B cell (primary cell): Measurements from ENCODE around the gene SYNRG. TPM values are rescaled to one million over a fixed set of nuclear protein-coding genes. Genes with fewer than 3 reads are reported as not detected.

ENCODE experiments used
- ATAC-seq: fragments of 200-7000 bp; cut with Tn5 transposase; one replicate; pipeline ENCODE4 v1.10.0; 2021; ENCODE audit warnings: low read depth, mild to moderate bottlenecking, moderate number of reproducible peaks, moderate library complexity
- CTCF ChIA-PET: fragments of 350-600 bp; sonication (Branson Sonifier 250); formaldehyde crosslinking; loops from one replicate; lab custom pipeline; 2021; ENCODE audit warnings: antibody characterized with exemption, inconsistent platforms; lab: Charles Lee
- POLR2A ChIA-PET: fragments of 350-600 bp; sonication (Branson Sonifier 250); formaldehyde crosslinking; loops from one replicate; lab custom pipeline; 2021; ENCODE audit warnings: antibody characterized with exemption; lab: Charles Lee
- DNase-seq: peaks from one replicate; pipeline ENCODE4 v3.0.0; 2013
- H2AFZ ChIP-seq: 2 replicates; pipeline ENCODE4 v1.6.1; 2012; ENCODE audit warnings: mild to moderate bottlenecking, low read depth, low read length; ENCODE audit not compliant: insufficient read depth, poor library complexity, severe bottlenecking
- H3K27ac ChIP-seq, 2 donors: 1 replicate in 1 of 2; 2 replicates in 1 of 2; pipeline ENCODE4 v1.5.1; 2012 to 2013; ENCODE audit warnings: low read length in 2 of 2, mild to moderate bottlenecking in 2 of 2, moderate library complexity in 1 of 2
- H3K27me3 ChIP-seq, 4 experiments: fragments of 200-600 bp in 1 of 4; sonication (generic) in 1 of 4; replicated peaks in 1 of 4; 1 replicate in 2 of 4; 2 replicates in 2 of 4; pipeline versions ENCODE4 v1.6.1 to v1.7.0; 2013 to 2016; ENCODE audit warnings: low read length in 3 of 4, mild to moderate bottlenecking in 2 of 4, mixed read lengths in 1 of 4, moderate library complexity in 1 of 4; ENCODE audit not compliant: insufficient read depth in 4 of 4, control insufficient read depth in 3 of 4; ENCODE audit errors: control extremely low read depth in 1 of 4
- H3K36me3 ChIP-seq, 2 experiments: replicated peaks in 1 of 2; 1 replicate in 1 of 2; 2 replicates in 1 of 2; pipeline versions ENCODE4 v1.6.1 to v1.7.1; 2013; ENCODE audit warnings: low read length in 1 of 2; ENCODE audit not compliant: insufficient read depth in 2 of 2, control insufficient read depth in 1 of 2; ENCODE audit errors: control extremely low read depth in 1 of 2, extremely low read depth in 1 of 2
- H3K4me1 ChIP-seq, 2 donors: fragments of 200-600 bp in 1 of 2; sonication (generic) in 1 of 2; 1 replicate in 1 of 2; 2 replicates in 1 of 2; pipeline versions ENCODE4 v1.5.1 to v1.6.1; 2013 to 2017; ENCODE audit warnings: low read length in 2 of 2; ENCODE audit not compliant: control insufficient read depth in 2 of 2, insufficient read depth in 2 of 2
- H3K4me2 ChIP-seq: replicated peaks from 2 replicates; pipeline ENCODE3; 2012; ENCODE audit warnings: mild to moderate bottlenecking, low read depth, low read length; ENCODE audit not compliant: poor library complexity, severe bottlenecking
- H3K4me3 ChIP-seq, 5 experiments: fragments of 200-600 bp in 1 of 5; sonication (generic) in 1 of 5; 1 replicate in 3 of 5; 2 replicates in 2 of 5; pipeline versions ENCODE4 v1.5.1 to v1.7.0; 2011 to 2016; ENCODE audit warnings: low read length in 4 of 5, mild to moderate bottlenecking in 4 of 5, low read depth in 2 of 5, control low read depth in 1 of 5, moderate library complexity in 1 of 5; ENCODE audit not compliant: insufficient read depth in 1 of 5; ENCODE audit errors: control extremely low read depth in 1 of 5, extremely low read depth in 1 of 5
- H3K79me2 ChIP-seq: fragments of 200-600 bp; sonication (generic); one replicate; pipeline ENCODE4 v1.6.0; 2016; ENCODE audit warnings: low read length; ENCODE audit not compliant: control insufficient read depth, insufficient read depth
- H3K9ac ChIP-seq: fragments of 200-600 bp; sonication (generic); 2 replicates; pipeline ENCODE4 v1.6.1; 2017; ENCODE audit warnings: mild to moderate bottlenecking, low read length, moderate library complexity
- H3K9me3 ChIP-seq, 3 donors: one replicate each; pipeline versions ENCODE4 v1.6.1 to v1.7.1; 2013; ENCODE audit warnings: low read length in 2 of 3; ENCODE audit not compliant: control insufficient read depth in 2 of 3, insufficient read depth in 1 of 3; ENCODE audit errors: control extremely low read depth in 1 of 3
- H4K20me1 ChIP-seq: 2 replicates; pipeline ENCODE4 v1.6.0; 2012; ENCODE audit warnings: mild to moderate bottlenecking, low read length; ENCODE audit not compliant: insufficient read depth, control insufficient read depth, poor library complexity, severe bottlenecking
- H3K27ac Mint-ChIP-seq: one replicate; pipeline ENCODE4 v1.8.0; 2021; ENCODE audit warnings: mixed read lengths
- H3K27me3 Mint-ChIP-seq: one replicate; pipeline ENCODE4 v1.8.0; 2021; ENCODE audit warnings: mixed read lengths
- H3K4me1 Mint-ChIP-seq: one replicate; pipeline ENCODE4 v1.8.0; 2021; ENCODE audit warnings: mixed read lengths
- H3K4me3 Mint-ChIP-seq: one replicate; pipeline ENCODE4 v1.8.0; 2021; ENCODE audit warnings: mixed read lengths
- H3K9me3 Mint-ChIP-seq: one replicate; pipeline ENCODE4 v1.8.0; 2022; ENCODE audit warnings: mixed read lengths; ENCODE audit not compliant: insufficient read depth
- CTCF ChIP-seq: fragments of 200-600 bp; IDR thresholded peaks from one replicate; pipeline ENCODE4 v1.8.0; 2022; ENCODE audit warnings: antibody characterized with exemption, mild to moderate bottlenecking
- EZH2 ChIP-seq: IDR thresholded peaks from 2 replicates; pipeline ENCODE4 v1.6.1; 2012; ENCODE audit warnings: borderline replicate concordance, low read depth, mild to moderate bottlenecking, moderate library complexity, low read length; ENCODE audit not compliant: insufficient read depth, poor library complexity, severe bottlenecking
- WGBS: methylation state at CpG from one replicate; pipeline ENCODE4 v1.1.5; 2013; ENCODE audit warnings: missing lambda C conversion rate; ENCODE audit not compliant: insufficient coverage; 5-methylcytosine and 5-hydroxymethylcytosine counted together
- intact Hi-C: fragments of 100-400 bp; cut with micrococcal nuclease; formaldehyde crosslinking; loops from one replicate; pipeline ENCODE4 v1.10.0; 2022
- polyA plus RNA-seq: library from polyadenylated mRNA; depleted of rRNA; stranded (reverse); fragments of >200 nt; gene quantifications from 2 replicates; pipeline ENCODE4 v1.2.3, GENCODE V29; 2012
- total RNA-seq, 2 donors: library from RNA; stranded (reverse); fragments of 120-200 nt in 1 of 2; gene quantifications; 1 replicate in 1 of 2; 2 replicates in 1 of 2; pipeline versions ENCODE4 v1.2.3 to v1.2.4, GENCODE V29; 2013 to 2022

SYNRG gene
- total and polyA plus RNA-seq, 2 donors (not counting 1 experiment from before 2014, with no cell fraction given): 31.8 to 113 TPM

GRCh38 chr17:37657202-37657601, 48.0 kb upstream of the SYNRG start:
- Mint-ChIP-seq H3K9me3 (no peaks in the 10 kb centered on the region), H3K4me3 (no peak overlapping the region), H3K4me1 (no peaks in the 10 kb centered on the region), H3K27ac (no peak overlapping the region), H3K27me3 (peaks cover 11% of the 10 kb centered on the region)
- Histone ChIP-seq H3K9ac (no peak overlapping the region), H3K27ac (no peak overlapping the region), H3K4me1 (no peaks in the 10 kb centered on the region), H3K4me3 (no peak overlapping the region), H3K27me3 (peaks cover 0 to 5% (median 2%) of the 10 kb centered on the region in 4 experiments), H2AFZ (no peak overlapping the region), H3K79me2 (no peaks in the 10 kb centered on the region), H4K20me1 (no peaks in the 10 kb centered on the region), H3K9me3 (no peaks in the 10 kb centered on the region), H3K36me3 (no peaks in the 10 kb centered on the region), H3K4me2 (no peak overlapping the region)
- CTCF ChIA-PET: no interaction called here
- POLR2A ChIA-PET: no interaction called here
- ATAC-seq (no peak), DNase-seq (no peak)
- TF ChIP-seq CTCF: no peak
- no peak for TF ChIP-seq EZH2
- WGBS: 80% methylated on average over 1 of the region's 1 CpG
- intact Hi-C loops: no loop called here

DNA sequence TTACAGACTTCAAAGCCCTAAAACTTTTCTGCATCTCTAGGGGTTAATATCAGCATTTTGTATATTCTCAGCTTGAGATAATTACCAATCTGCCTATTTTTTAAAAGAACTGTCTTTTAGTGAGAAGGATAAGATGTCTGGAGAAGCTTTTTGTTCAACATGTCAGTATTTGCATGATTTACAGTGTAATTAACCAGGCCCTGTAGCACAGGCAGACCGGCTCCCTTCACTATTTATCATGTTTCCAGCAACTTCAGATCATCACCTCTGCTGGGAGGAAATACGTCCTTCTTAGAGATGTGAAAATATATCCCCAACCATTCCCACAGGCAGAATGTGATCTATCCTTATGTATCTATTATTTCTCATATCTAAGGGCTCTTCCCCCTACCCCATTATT, 42.6 kb upstream of the SYNRG start:
- CTCF ChIA-PET: no interaction called here
- H3K9me3 Mint-ChIP-seq: no peaks in the 10 kb centered on the region
- Histone ChIP-seq H3K79me2 (no peaks in the 10 kb centered on the region), H3K27me3 (peaks cover 0 to 27% (median 12%) of the 10 kb centered on the region in 4 experiments), H3K4me2 (no peak overlapping the region), H3K9me3 (no peaks in the 10 kb centered on the region), H3K27ac (no peak overlapping the region), H2AFZ (no peak overlapping the region), H3K9ac (no peak overlapping the region), H3K36me3 (no peaks in the 10 kb centered on the region), H3K4me1 (no peaks in the 10 kb centered on the region), H3K4me3 (no peak overlapping the region), H4K20me1 (no peaks in the 10 kb centered on the region)
- H3K27me3 Mint-ChIP-seq: peaks cover 44% of the 10 kb centered on the region
- POLR2A ChIA-PET: no interaction called here
- H3K27ac Mint-ChIP-seq: no peak overlapping the region
- no peak overlapping the region for H3K4me3 Mint-ChIP-seq
- DNase-seq: no peak
- WGBS: no CpG with 5 or more reads among the region's 2 CpGs
- no peaks in the 10 kb centered on the region for H3K4me1 Mint-ChIP-seq
- TF ChIP-seq CTCF (no peak), EZH2 (no peak)
- no peak for ATAC-seq
- intact Hi-C loops: no loop called here
